Suppressor macrophage treated with lipopolysaccharide for 1 hour (primary cell): ENCODE results near the gene TMEM116.
"Not testable (repeated sequence)": the region's sequence is repeated elsewhere in the genome, so short reads cannot be mapped to it uniquely, and the experiment has no call there.

ENCODE experiments used
- DNase-seq, 3 donors: peaks; one replicate each; pipeline ENCODE4 v3.0.0-alpha.2; 2020 to 2022

The TMEM116 gene

DNA sequence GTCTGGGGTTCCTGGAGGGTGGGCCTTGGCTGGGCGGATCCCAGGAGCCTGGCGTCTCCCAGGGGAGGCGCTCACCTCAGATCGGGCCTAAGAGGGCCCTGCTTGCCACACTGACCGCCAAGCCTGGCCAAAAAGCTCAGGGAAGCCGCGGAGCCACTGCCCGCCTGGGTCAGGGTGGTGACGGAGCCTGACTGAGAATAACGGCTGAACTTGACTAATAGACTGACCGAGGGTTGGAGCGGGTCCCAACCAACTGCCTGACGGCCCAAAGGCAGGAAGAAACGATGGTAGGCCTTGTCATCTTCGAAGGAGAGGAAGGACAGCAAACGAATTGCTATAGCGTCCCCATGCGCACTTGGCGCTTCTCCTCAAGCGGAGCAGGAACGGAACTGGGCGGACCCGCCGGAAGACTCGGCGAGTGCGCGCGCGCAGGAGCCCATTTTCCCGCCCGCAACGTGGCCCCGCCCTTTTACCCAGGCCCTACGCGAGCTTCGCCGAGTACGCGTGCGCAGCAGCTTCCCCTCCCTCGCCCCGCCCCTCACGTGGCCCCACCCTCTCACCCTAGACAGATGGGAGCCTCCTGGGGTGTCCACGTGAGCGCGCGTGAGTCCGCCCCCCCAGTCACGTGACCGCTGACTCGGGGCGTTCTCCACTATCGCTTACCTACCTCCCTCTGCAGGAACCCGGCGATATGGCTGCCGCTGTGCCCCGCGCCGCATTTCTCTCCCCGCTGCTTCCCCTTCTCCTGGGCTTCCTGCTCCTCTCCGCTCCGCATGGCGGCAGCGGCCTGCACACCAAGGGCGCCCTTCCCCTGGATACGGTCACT is at the start of gene TMEM116, which contains the start of gene ERP29:
Gene TMEM116, minus strand, starts transcription at position 391 of the 826 bp plus-strand sequence. CDS start 7,895 bp downstream, outside the sequence.
Gene ERP29, plus strand, starts transcription at position 652 of the 826 bp plus-strand sequence. Its CDS starts 40 bp downstream, at position 692.
- peak; percentile 98 to 100 (median 99) for DNase-seq

DNA sequence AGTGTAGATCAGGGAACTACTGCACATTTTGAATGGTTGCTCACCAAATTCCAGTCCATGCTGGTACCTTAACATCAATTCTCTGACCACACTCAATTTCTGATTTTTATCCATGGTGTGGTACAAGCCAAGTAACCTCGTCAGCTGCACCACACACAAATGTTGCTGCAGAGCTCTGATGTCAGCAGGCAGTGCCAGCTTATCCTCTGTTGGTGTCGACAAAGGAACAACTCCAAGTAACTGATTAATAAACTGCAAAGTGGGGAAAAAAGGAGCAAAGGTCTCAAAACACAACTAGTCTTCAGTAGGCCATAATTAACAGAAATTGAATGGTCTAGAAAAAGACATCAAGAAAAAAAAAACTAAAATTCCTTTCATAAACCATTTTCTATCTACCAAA is 48.2 kb upstream of the TMEM116 start:
- DNase-seq = no peak

DNA sequence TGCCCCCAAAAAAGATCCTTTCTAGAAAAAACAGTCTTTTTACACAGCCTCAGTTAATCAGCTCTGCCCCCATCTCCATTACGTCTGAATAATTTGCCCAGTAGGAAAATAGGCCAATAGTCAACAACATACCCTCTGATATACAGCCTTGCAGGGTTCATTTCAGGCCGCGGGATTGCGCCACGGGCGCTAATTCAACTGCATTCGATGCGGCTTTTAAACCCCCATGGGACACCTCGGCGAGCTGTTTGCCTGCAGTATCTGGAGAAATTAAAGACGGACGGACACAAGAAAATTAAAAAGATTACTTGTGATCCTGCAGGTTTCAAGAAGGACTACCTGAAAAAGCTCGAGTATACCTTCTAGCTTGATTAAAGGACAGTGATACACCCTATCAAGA is 36.4 kb upstream of the TMEM116 start:
- no peak for DNase-seq

DNA sequence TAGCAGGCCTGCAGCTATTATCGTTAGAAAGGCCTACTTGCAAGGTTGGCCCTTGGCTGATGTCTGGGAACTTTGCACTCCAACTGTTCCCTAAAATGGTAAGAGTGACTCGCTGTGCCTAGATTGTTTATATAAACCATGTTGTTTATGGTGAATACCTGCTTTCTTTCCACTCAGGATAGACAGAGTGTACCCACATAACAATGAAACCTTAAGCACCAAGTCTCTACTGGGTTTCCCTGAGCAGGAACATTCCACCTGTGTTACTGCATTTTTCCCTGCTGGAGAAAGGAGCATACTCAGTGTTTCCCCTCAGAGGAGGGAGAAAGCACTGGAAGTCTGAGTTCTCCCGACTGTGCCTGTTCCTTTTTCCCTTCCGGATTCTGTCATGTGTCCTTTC is 33.0 kb upstream of the TMEM116 start:
- DNase-seq = no peak

DNA sequence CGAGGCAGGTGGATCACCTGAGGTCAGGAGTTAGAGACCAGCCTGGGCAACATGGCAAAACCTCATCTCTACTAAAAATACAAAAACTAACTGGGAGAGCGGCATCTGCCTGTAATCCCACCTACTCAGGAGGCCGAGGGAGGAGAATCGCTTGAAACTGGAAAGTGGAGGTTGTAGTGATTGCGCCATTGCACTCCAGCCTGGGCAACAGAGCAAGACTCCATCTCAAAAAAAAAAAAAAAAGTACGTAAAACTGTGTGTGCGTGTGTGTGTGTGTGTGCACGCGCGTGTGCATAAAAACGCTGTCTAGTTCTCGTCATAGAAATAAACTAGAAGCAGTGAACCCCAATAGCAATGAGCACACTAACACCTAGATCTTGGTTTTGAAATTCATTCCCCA is 23.6 kb upstream of the TMEM116 start:
- not testable (repeated sequence) for DNase-seq

DNA sequence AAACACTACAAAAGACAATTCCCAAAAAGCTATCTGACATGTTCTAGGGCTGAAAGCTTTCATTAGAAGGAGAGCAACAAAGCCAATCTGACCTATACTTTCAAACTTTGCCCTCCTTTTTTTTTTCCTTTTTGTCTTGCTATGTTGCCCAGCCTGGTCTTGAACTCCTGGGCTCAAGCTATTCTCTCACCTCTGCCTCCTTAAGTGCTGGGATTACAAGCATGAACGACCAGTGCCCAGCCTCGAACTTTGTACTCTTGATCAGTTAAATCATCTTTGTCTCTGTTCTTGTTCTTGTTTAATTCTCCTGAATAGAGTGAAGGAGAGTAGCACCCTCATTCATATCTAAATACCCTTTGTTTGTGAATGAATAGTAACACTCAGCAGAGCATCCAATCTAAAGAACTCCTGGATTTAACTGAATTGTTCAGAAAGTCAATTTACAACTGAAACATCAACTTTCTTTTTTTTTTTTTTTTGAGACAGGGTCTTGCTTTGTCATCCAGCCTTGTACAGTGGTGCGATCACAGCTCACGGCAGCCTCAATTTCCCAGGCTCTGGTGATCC is 22.3 kb upstream of the TMEM116 start:
- DNase-seq = no peak

DNA sequence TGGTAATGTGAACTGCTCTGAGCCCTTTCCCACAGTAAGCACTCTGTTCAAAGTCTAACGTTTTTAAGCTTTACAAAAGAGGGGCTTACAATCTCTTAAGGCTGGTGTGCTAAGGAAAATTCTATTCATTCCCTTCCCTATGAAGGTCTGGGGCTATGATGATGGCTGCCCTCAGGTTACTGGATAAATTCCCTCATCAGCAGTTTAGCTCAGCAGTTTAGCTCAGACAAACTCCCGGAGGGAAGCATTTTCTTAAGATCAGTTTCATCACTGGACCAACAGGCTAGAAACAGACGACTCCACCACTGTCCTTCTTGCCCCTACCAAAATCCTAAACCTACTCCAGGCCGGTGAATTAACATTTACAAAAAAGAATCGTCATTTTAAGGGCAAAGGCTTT is 19.3 kb upstream of the TMEM116 start:
- DNase-seq = no peak

DNA sequence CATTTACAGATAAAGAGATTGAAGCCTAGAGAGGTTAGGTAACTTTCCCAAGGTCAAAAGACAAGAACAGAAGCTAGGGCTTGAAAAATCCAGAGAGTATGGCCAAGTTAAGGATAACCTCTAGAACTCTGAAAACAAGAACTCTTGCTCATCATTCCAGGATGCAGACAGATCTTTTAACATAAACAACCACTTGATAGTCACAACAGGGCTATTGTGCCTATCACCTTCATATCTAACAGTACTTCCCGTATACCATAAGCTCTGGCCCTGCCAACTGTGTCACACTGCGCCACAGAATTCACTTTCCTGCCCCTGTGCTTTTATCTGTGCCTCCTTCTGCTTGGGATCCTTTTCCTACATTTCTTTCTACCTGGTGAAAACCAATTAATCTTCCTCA is 18.5 kb upstream of the TMEM116 start:
- no peak for DNase-seq

DNA sequence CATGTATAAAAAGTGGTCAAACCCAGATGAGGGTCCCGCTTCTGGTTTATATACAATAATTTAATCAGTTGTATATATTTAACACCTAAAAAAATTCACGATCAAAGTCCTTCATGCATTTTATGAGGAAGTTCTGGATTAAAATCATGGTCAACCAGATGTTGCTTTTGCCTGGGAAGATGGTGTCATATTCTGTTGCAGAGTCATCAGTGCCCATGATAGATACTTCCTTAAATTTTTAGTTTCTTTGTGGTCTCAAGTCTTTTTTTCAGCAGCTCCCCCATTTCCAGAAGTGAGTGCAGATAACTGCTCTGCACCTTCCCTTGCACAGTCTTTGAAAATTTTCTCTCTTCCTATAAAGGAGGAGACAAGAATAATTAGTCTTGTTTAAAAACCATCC is 16.3 kb upstream of the TMEM116 start:
- peak; percentile 45 to 64 (median 58) for DNase-seq

DNA sequence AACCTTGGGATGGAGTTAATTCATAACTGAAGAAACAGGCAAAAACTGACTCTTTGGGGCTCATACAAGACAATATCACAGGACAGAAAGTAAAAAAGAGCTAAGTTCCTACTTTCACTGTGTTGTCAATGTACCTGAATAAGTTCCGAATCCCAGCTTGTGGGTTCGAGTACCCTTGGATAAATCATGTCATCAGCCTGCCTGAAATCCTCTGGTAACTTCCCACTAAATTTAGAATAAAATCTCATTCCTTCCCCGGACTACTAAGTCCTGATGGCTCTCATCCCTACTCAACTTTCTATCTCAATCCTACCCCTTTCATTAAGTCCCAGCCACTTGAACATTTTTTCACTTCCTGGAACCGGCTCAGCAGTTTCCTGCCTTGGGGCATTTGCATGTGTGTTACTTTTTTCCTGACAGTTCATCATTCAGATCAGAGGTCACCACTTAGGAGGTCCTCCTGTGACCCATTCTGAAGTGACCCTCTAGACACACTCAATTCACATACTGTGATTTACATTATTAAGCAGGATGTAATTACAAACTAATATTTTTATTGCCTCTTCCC is 12.9 kb upstream of the TMEM116 start:
- DNase-seq = peak; percentile 8 to 27 (median 20)

DNA sequence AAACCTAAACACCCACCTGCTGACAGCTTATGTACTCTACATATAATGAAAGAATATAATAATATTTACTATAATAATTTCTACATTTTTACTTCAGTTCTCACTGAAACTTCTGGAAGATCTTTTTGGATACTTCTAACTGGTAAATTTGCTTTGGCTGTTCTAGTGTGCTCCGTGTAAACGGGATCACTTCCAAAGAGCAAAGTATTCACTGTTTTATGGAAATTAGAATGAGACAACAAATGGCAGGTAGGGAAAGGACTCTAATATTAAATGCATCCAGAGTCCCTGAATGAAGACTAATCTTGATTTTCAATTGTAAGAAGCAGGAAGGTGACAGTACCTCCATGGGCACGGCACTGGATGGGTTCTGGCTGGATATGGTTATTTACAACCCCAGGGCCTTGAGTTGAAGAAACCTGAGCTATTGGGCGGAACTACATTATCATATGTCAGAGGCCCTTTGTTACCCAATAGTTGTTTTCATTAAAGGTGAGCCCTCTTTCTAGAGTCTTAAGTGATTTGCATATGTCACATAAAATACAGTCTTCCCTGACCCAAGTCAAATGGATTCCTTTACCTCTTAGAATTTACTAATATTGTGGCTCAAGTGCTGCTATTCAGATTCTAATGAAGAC is 10.9 kb upstream of the TMEM116 start:
- no peak for DNase-seq

DNA sequence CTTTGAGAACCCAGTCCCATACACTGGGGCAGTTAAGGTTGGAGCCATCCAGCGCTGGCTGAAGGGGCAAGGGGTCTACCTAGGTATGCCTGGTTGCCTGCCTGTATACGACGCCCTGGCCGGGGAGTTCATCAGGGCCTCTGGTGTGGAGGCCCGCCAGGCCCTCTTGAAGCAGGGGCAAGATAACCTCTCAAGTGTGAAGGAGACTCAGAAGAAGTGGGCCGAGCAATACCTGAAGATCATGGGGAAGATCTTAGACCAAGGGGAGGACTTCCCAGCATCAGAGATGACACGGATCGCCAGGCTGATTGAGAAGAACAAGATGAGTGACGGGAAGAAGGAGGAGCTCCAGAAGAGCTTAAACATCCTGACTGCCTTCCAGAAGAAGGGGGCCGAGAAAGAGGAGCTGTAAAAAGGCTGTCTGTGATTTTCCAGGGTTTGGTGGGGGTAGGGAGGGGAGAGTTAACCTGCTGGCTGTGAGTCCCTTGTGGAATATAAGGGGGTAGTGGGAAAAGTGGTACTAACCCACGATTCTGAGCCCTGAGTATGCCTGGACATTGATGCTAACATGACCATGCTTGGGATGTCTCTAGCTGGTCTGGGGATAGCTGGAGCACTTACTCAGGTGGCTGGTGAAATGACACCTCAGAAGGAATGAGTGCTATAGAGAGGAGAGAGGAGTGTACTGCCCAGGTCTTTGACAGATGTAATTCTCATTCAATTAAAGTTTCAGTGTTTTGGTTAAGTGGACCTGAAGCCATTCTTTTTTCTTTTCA is 9.5 kb upstream of the TMEM116 start:
- DNase-seq = no peak

DNA sequence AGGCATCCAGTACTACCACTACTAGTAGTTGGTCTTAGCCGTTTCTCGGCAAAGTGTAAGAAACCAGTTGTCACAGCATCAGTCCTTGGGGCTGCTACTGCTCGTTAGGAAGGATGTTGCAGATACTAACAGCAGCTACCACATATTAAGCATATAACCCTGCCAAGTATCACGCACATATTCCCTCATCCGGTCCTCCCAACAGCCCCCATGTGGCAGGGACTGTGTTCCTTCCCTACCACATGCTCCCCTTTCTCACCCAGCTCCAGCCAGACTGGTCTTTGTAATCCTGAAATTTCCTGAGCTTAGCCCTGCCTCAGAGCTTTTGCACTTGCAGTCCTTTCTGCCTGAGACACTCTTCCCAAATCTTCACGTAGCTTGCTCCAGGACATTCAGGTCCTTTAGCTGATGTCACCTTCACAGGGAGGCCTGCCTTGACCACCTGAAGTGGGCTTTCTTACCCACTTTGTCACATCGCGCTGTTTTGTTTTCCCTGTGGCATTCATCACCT is 8.0 kb upstream of the TMEM116 start:
- DNase-seq = no peak

DNA sequence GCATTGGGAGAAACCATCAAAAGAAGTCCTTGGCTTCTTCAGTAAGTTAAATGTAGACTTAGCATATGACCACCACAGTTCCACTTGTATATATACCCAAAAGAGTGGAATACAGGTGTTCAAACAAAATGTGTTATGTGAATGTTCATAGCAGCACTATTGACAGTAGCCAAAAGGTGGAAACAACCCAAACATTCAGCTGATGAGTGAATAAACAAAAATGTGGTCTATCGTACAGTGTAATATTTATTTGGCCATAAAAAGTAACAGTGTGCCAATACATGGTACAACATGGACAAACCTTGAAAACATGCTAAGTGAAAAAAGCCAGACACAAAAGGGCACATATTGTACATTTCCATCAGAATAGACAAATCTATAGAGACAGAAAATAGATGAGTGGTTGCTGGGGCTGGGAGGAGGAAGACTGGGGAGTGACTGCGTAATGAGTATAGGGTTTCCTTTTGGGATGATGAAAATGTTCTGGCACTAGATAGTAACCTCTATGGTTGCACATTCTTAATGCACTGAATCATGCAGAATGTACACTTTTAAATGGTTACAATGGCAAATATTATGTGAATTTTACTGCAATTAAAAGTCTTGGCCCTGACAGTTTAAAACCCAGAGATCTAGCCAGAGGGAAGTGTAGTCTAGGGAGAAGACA is 5.7 kb upstream of the TMEM116 start:
- no peak for DNase-seq

DNA sequence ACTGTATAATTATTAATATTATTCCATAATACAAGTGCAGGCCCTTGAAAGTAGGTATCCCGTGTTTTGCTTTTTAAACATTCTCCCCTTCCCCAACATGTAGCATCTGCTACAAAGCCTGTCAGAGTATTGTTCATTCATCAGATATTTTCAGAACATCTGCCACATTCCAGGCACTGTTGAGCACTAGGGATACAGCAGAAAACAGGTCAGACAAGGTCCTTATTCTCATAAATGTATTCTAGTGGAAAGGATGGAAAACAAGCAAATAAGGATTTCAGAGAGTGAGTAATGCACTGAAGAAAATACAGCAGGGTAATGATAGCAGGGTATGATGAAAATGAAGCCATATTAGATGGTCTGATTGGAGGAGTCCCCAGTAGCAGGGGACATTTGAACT is 4.1 kb upstream of the TMEM116 start:
- no peak for DNase-seq

DNA sequence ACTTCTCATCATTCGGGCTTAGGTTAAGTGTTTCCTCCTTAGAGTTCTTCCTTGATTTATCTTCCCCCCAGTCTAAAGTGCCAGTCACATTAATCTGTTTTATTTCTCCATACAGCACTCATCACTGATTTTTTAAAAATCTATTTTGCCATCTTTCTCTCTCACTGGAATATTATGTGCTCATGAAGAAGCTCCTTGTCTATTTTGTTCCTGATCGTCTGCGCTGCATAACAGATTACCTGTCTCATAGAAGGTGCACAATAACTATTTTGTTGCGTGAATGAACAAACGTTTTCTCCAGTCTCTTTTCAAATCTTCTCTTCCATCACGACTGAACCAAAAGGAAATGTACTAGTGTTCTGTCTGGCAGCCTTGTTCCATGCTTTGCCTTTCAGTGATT is 3.0 kb upstream of the TMEM116 start:
- DNase-seq = no peak

DNA sequence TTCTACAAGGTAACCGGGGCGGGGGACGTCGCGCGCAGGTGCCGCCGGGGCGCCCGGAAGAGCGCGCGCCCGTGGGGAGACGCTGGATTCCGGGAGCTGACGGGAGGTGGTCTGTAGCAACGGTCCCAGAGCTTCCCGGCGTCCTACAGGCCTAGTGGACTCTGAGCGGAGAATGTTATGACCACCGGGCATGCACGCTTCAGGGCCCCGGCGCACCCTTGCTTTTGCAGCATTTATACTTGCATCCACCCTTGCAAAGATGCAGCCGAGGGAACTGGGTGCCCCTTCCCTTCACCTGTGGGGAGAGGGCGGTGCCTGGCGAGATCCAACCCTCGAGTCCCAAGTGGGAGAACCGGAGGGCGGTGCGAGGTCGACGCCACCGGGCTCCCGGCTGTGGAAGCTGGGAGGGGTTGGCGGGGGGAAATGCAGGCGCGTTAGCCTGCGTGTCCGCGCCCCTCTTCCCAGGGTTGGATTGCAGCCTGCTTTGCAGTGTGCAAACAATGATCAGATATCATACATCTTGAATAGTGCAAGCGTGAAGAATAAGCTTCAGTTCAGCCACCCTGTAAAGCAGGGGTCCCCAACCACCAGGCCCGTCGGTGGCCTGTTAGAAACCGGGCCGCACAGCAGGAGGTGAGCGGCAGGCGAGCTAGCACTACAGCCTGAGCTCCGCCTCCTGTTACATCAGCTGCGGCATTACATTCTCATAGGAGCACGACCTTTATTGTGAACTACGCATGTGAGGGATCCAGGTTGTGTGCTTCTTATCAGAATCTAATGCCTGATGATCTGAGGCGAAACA is 837 bp upstream of the TMEM116 start:
- peak; percentile 42 to 57 (median 56) for DNase-seq

DNA sequence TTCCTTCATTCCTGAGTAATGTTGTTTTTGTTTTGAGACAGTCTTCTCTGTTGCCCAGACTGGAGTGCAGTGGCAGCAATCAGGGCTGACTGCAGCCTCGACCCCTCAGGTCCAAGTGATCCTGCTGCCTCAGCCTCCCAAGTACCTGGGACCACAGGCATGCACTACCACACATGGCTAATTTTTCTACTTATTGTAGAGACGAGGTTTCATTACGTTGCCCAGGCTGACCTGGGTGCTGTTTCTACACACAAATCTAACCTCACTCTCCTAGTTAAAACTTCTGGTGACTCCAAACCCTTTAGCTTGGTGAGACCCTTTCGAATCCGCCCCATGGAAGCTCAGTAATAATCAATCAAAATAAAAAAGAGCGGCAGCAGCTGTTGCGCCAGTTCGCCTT is 1.3 kb downstream of the TMEM116 start:
- no peak for DNase-seq

DNA sequence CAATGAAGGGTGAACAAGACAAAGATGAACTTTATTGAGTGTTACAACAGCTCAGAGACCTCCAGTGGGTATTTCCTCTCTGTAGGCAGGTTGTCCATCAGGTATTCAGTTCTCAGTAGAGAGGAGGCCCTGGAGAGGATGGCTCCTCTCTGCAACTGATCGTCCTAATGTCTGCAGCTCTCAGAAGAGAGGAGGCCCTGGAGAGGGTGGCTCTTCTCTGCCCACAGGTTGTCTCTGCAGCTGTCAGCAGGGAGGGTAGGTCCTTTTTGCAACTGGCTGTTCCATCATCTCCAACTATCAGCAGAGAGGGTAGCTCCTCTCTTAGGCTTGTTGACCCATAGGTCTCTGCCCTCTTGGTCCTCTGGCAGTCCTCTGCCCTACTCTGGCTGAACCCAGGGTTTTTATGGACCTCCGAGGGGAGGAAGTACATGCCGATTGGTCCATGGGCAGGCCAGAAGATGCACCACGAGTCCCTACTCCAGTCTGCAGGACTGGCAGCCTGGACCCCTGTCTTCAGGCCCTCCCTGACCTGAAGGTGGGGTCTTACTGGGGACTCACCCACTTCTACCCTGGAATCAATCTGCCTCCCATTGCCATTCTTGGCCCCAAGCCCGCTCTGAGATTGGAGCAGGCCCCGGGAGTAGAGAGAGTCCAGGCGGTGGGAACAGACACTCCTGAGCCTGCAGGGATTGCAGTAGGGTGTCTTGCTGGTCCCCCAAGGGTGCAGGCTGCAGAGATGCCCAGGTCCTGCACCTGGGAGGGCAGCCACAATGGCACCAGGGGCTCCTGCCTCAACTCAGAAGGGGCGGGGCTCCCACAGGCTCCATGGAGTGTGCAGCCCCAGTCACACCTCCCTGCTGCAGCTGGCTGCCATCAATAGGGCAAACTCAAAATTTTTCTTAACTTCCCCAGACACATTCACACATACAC is 2.3 kb downstream of the TMEM116 start:
- no peak for DNase-seq

DNA sequence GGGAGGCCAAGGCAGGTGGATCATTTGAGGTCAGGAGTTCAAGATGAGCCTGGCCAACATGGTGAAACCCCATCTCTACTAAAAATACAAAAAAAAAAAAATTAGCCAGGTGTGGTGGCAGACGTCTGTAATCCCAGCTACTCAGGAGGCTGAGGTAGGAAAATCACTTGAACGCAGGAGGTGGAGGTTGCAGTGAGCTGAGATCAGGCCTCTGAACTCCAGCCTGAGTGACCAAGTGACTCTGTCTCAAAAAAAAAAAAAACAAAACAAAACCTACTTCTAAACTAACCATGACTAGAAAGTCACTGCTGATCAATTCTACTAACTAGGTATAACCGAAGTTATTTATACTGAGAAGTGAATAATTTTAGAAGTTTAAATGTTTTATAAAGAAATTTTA is 3.4 kb downstream of the TMEM116 start:
- DNase-seq = not testable (repeated sequence)
